Measurements from ENCODE around the gene SORCS2. TPM values are rescaled to one million over a fixed set of nuclear protein-coding genes. Genes with fewer than 3 reads are reported as not detected.

Gene SORCS2
- total RNA-seq, 1 donor from 2014 or later = 3.0 TPM

- TF ChIP-seq CTCF (IDR thresholded peaks at IDR 0.05) = peak; percentile 63
- Mint-ChIP-seq H3K27ac (ENCODE audit: unreplicated experiment) (no peak overlapping the region), H3K36me3 (ENCODE audit: unreplicated experiment) (peaks cover 56% of the 10 kb centered on the region)
These were observed 578.1 kb downstream of the SORCS2 start for GRCh38 chr4:7770224-7771050.

GRCh38 chr4:7771056-7771455 lies 578.7 kb downstream of the SORCS2 start:
- no peak for TF ChIP-seq CTCF (IDR thresholded peaks at IDR 0.05)
- Mint-ChIP-seq H3K36me3 (ENCODE audit: unreplicated experiment) (peaks cover 58% of the 10 kb centered on the region), H3K9me3 (ENCODE audit: unreplicated experiment) (no peaks in the 10 kb centered on the region), H3K27me3 (ENCODE audit: unreplicated experiment) (no peaks in the 10 kb centered on the region), H3K27ac (ENCODE audit: unreplicated experiment) (no peak overlapping the region), H3K4me1 (ENCODE audit: unreplicated experiment) (peaks cover 3% of the 10 kb centered on the region), H3K4me3 (ENCODE audit: unreplicated experiment) (no peak overlapping the region)
- no peak for DNase-seq (ENCODE audit: extremely low spot score, unreplicated experiment)

More at GRCh38 chr4:7770224-7771050, 578.1 kb downstream of the SORCS2 start:
- Mint-ChIP-seq H3K4me3 (ENCODE audit: unreplicated experiment) (no peak overlapping the region), H3K4me1 (ENCODE audit: unreplicated experiment) (peaks cover 3% of the 10 kb centered on the region), H3K9me3 (ENCODE audit: unreplicated experiment) (no peaks in the 10 kb centered on the region), H3K27me3 (ENCODE audit: unreplicated experiment) (no peaks in the 10 kb centered on the region)
- DNase-seq (ENCODE audit: extremely low spot score, unreplicated experiment) = no peak

GRCh38 chr4:7771541-7772507 lies 579.5 kb downstream of the SORCS2 start:
- Mint-ChIP-seq H3K4me1 (ENCODE audit: unreplicated experiment) (peaks cover 3% of the 10 kb centered on the region), H3K27ac (ENCODE audit: unreplicated experiment) (no peak overlapping the region), H3K36me3 (ENCODE audit: unreplicated experiment) (peaks cover 60% of the 10 kb centered on the region), H3K9me3 (ENCODE audit: unreplicated experiment) (no peaks in the 10 kb centered on the region), H3K27me3 (ENCODE audit: unreplicated experiment) (no peaks in the 10 kb centered on the region), H3K4me3 (ENCODE audit: unreplicated experiment) (no peak overlapping the region)
- no peak for TF ChIP-seq CTCF (IDR thresholded peaks at IDR 0.05)
- no peak for DNase-seq (ENCODE audit: extremely low spot score, unreplicated experiment)

GRCh38 chr4:7772711-7773385 lies 580.5 kb downstream of the SORCS2 start:
- DNase-seq (ENCODE audit: extremely low spot score, unreplicated experiment) = no peak
- H3K4me3 Mint-ChIP-seq (ENCODE audit: unreplicated experiment) = no peak overlapping the region
- H3K36me3 Mint-ChIP-seq (ENCODE audit: unreplicated experiment) = peaks cover 65% of the 10 kb centered on the region
- no peaks in the 10 kb centered on the region for H3K9me3 Mint-ChIP-seq (ENCODE audit: unreplicated experiment)
- H3K4me1 Mint-ChIP-seq (ENCODE audit: unreplicated experiment) = no peaks in the 10 kb centered on the region
- no peak overlapping the region for H3K27ac Mint-ChIP-seq (ENCODE audit: unreplicated experiment)
- no peaks in the 10 kb centered on the region for H3K27me3 Mint-ChIP-seq (ENCODE audit: unreplicated experiment)
- no peak for TF ChIP-seq CTCF (IDR thresholded peaks at IDR 0.05)
